NCI-H187 treated with DMSO at 0.1 percent for 48 hours (cell line): Measurements from ENCODE around the gene HOXC12.
A peak's percentile ranks its signal among the peaks of the same experiment; 100 is the strongest.

Source experiments
- DNase-seq: peaks from one replicate; lab custom pipeline; 2025; lab: John Stamatoyannopoulos, UW

HOXC12 gene

DNA sequence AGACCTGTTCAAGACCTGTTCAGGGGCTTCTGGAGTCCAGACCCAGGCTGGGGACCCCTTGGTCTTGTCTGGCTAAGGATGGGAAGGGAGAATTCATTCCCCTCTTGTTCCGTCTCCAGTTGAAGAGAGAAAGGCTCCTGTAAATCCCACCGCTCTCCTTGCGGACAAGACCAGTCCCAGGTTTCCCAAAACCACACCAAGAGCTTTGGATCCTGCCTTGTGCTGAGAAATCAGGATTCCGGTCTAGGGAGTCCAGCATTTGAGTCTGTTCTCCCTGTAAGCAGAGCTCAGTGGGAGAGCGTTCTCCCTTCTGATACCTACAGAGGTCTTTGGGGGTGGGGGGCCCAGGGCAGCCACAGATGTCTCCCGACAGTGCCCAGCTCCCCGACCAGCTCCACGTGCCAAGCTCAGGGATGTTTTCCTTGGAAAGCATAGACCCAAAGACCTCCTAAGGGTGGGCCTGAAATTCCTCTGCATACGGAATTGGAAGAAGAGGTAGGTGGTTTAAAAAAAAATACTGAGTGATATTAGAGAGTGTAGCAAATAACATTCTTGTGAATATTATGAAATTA is 14.2 kb upstream of the HOXC12 start:
- no peak for DNase-seq

DNA sequence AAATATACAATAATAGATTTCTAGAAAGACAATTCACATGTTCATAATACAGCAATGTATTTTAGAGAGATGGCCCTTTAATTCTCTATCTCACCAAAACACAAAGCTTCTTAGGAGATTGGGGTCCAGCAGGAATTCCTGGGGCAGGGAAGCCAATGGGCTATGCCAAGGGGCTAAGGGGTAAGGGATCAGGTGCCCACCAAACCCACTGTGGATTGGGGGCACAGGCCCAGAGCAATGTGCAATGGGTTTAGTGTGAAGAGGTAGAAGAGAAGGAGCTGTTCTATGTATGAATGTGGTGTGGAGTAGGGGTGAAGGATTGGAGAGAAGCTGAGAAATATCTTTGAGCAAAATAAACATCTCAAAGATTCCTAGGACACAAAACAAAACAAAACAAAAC is 13.5 kb upstream of the HOXC12 start:
- DNase-seq: no peak

DNA sequence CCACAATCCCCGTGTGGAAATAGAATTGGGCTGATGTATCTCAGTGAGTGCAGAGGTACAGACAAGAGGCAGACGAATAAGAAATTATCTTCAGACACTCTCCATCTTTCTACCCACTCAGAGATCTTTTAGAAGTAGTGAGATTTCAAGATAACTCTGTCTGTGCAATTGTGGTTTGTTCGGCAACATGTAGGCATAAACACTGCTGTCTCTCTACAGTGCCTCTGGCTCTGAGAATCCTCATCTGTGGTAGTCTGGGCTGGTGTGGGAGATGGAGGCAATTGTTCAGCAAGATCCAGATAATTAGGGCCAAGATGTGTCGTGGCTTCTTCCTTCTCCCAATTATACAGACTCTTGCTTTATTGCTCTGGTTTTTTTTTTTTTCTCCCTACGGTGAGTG is 13.0 kb upstream of the HOXC12 start:
- DNase-seq: no peak

DNA sequence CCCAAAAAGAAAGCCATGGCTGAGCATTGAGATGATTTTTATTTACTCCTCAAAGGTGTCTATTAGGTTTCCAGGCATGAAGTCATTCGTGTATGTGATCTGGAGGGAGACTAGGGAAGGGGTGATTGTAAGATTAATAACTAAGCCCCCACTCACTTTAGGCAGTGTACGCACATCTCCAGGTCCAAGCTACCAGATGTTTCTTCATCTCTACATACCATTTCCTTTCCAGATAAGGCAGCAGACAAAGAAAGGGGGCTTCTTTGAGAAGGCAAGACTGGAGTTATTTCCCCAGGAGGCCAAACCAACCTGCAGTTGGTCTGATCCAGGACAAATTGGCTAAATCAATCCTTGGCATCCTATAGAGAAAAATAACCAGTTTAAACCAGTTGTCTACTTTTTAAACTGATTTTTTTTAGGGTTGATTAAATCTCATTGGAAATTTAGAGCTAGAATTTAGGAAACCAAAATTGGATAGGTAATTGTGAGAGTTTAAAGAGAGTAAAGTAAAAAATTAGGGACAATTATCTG is 12.2 kb upstream of the HOXC12 start:
- DNase-seq: no peak

DNA sequence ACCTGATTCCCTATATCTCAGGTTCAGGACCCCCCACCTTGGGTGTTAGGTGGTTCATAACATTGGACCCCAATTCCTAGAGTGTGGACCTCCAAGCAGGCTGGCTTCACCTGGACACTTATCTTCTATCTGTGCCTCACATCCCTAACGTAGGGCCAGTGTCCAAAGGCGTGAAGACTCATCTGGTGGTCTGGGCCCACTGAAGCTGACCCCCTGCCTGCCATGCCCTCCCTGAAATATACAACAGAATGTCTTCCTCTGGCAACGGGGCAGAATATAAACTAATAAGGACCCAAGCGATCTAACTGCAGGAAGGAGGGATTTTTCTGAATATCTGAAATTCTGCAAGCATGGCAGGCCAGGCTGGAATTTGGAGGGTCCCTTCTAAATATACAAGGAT is 10.5 kb upstream of the HOXC12 start:
- DNase-seq: no peak

DNA sequence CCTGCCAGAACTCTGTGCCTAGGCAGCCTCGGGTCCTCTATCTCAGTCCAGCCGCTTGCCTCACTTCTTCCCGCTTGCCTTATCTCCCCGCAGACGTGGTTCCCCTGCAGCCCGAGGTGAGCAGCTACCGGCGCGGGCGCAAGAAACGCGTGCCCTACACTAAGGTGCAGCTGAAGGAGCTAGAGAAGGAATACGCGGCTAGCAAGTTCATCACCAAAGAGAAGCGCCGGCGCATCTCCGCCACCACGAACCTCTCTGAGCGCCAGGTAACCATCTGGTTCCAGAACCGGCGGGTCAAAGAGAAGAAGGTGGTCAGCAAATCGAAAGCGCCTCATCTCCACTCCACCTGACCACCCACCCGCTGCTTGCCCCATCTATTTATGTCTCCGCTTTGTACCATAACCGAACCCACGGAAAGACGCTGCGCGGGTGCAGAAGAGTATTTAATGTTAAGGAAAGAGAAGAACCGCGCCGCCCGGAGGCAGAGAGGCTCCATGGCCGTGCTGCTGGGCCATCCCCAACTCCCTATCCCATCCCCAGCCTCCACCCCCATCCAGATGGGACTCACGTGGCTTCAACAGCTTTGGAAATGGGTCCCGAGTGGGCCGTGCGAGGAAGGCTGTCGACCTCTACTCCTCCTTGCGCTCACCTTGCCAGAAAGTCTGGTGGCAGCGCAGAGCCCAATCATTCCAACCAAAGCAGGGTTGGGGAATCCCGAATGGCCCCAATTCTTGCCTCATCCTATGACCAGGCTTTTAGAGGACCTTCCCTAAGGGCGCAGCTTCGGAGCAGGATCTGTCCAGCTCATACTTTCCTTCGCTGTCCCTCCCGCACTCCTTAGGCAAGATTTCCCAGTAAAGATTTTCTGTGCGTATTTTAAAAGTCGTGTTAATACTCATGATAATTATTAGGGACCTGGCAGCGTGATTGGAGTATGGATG is 9.5 kb upstream of the HOXC12 start:
- DNase-seq: no peak

DNA sequence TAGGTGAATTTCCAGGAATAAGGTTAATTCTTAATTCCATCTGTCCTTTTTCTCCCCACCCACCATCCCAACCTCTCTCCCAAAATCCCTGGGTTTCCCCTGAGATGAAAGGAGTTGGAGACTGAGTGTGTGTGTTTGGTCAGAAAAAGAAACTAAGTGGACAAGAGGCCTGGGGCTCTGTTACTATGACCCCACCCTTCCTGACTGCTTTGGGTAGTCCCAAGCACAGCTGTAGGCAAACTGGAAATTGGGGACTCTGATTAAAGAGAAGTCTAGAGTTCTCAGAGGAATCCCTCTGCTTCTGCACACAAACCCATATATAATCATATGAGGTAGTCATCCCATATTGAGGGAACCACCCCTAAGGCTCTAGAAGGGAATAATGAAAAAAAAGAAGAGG is 7.0 kb upstream of the HOXC12 start:
- no peak for DNase-seq

DNA sequence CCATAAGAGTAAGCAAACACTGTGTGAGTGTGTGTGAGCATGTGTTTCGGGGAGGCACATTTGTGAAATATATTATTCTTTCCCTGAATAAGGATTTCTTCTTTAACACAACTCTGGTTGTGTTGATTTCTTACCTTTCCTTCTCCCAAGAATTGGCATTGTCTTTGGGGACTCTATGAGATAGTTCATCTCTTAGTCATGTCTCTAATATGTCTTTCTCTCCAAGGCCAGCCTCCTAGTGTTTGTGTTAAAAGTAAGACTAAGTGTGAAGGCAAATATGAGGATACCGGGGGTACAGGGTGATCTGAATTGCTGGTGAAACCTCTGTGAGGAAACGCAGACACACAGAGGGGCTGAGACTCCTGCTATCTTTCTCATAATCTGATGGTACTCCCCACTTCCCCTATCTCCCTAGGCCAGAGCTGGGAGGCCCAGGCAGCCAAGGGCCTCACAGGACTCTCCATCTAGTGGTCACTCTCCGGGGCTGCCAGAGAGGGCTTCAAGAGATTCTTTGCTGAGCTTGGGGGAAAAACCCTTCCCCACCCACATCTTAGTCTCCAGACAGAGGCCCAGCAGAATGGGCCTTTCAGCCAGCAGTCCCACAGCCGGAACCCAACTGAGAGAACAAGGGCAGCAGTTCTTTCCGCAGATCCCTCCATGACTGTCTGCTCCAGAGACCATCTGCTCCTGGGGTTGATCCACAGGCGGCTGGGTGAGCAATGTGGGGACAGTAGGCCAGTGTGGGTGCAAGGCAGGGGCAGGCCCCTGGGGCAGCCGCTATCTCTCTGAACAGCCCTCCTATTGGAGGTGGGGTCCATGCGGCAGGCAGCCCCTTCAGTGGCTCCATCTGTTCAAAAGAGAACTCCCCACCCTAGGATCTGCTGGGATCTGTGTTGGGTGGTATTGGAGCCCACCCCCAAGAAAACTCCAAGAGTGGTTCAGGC is 5.8 kb upstream of the HOXC12 start:
- no peak for DNase-seq

DNA sequence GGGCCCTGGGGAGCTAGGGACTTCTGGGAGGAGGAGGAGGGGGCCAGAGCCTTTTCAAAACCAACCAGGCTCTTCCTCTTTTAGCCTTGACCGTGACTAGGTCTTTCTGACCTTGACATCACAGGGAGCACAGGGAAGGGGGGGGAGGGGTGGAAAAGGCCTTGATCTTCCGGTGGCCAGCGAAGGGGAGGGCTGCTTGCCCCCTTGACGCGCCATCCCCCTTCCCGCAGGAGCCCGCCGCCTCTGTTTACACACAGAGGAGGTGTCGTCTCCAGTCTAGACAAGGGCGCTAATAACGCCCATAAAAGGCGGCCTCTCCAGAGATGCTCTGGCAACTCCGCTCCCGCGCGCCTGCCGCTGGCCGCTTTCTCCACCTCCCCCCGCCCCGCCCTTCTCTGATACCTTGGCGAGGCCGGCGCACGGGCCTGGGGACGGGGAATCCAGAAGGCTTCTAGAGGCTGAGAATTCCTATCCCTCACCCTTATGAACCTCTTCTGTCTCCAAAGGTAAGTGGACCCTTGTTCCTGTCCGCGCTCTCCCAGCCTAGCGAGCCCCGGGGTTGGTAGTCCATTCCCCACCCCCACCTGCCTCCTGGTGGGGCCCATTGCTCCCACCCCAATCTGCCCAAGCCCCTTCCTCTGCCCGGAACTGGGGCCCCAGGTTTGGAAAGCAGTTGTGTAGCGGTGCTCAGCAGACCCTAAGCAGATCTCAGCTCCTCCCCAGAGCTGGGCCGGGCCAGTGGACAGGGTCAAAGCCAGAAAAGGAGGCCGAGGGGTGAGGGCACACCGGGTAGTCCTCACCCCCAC is 4.9 kb upstream of the HOXC12 start:
- DNase-seq: peak; percentile 23

DNA sequence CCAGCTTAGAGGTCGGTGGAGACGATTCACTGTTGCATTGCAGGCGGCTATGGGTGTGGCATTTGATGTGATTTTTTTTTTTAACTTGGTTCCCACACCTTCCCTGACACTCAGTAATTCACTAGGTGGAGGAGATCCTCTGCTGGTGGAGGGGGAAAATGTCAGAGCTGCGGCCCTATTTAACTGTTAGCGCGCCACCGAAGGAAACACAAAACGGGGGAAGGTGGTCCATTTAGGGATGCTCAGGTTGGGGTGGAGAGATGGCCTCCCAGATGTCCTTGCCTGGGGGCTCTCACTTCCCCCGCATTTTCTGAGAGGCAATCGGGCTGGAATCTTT is 4.3 kb upstream of the HOXC12 start:
- DNase-seq: no peak

DNA sequence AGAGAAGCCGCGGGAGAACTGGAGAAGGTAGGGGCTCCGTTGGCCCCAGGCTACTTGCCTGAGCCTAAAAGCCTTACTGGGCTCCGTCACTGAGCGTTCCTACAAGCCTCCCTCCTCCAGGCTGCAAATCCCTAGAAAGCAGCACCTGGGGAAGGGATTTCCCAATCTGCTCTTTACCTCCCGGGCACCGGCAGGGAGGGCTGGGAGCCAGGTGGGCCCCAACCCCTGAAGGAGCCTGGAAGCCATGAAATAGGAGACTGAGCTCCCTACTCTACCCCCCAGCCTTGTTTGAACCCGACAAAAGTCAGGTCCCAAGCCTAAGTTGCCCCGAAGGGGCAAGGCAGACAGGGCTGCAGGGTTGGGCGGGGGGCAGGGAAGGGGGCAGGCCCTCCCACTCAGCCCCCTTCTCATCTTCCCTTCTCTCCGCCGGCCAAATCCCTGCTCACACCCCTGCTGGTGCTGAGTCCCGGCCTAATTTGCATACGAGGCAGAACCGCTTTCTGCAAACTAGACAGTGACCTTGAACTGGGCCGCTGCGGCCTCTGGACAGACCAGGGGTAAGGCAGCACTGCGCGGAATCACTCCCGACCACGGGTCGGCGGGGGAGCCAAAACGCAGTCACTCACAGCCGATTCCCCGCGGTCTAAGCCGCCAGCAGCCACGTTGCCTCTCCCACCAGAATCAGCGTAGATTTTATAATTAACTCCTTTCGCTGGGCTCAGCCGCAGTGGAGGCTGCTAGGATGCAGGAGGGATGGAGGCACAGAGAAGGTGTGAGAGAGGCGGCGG is 3.7 kb upstream of the HOXC12 start:
- no peak for DNase-seq

DNA sequence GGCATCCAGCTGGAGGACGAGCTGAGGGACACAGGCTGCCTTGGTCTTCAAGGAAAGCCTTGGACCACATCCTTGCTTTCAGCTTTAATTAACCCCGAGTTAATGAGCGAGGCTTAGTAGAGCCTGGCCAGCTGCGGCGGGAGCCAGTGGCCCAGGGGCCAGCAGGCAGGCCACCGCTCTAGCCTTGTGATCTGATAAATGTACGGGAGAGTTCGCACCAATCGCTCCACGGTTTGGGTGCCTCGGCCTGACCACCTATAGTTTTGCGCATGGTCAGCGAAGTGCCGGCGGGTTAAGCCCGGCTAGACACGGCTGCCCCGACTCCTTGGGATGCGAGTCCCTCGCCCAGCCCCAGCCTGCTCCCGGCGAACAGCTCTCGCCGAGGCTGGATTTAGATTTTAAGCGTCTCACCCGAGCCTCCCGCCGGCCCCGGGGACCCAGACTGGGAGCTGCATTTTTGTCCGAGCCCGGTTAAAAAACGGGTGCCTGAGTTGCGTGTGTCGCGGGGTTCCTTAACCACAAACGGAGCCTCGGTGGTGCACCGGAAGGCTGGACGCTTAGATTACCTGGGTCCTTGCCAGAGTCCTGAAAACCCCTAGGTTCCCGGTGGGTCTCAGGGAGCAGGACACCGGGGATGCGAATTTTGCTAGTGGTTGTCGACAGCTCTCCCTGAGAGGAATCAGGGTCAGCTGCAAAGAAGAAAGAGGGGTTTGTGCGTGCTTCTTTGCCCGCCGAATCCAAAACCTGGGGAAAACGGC is 2.9 kb upstream of the HOXC12 start:
- DNase-seq: no peak

DNA sequence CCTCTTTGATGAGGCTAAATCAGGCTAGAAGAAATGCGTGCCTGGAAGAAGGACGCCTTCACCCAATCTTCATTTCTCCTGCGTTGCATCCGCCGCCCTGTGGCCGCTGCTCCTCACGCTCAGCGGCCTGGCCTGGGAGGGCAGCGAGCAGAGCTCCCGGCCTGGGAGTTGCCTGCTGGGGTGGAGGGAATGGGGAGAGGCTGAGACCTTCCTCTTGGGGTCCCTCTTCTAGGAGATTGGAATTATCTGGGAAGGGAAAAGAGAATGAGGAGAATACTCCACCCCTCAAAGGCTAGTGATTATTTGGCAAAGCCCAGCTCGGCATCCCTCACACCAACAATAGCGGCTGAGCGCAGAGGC is 2.4 kb upstream of the HOXC12 start:
- DNase-seq: no peak

DNA sequence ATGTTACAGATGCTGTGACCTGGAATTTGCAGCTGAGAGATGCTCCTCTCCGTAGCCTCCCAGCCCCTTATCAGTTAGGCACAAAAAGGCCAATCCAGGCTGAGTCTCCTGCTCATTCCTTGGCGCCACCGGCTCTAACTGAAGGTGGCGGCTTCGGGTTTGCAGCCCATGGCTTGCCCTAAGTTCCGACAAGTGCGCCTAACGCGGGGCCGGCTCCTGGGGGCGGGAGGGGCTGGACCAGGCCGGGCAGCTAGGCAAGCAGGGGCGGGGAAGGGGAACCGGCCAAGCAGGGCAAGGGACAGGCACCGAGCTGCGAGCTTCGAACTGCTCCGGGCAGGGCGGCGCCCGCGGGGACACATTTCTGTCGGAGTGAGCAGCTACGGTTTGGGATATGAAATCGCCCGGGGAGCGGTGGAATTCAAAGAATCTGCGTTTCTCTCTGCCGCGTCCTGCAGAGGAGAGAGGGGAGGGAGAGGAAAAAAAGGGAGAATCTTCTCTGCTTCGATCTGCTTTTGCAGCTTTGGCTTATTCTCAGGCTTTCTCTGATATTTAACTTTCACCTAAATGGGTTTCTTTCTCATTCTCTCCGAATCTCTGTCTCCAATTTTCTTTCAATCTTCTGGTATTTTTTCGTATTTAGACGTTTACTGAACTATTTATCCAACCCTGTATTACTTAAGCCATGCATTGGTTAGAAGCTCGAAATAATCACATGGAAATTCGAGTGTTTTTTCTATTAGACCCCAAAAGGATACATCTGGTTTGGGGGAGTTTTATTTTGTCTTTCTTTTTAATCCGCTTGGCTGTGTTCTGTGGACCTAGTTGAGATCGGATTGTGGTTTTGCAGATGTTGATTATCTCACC is 1.6 kb upstream of the HOXC12 start:
- no peak for DNase-seq

DNA sequence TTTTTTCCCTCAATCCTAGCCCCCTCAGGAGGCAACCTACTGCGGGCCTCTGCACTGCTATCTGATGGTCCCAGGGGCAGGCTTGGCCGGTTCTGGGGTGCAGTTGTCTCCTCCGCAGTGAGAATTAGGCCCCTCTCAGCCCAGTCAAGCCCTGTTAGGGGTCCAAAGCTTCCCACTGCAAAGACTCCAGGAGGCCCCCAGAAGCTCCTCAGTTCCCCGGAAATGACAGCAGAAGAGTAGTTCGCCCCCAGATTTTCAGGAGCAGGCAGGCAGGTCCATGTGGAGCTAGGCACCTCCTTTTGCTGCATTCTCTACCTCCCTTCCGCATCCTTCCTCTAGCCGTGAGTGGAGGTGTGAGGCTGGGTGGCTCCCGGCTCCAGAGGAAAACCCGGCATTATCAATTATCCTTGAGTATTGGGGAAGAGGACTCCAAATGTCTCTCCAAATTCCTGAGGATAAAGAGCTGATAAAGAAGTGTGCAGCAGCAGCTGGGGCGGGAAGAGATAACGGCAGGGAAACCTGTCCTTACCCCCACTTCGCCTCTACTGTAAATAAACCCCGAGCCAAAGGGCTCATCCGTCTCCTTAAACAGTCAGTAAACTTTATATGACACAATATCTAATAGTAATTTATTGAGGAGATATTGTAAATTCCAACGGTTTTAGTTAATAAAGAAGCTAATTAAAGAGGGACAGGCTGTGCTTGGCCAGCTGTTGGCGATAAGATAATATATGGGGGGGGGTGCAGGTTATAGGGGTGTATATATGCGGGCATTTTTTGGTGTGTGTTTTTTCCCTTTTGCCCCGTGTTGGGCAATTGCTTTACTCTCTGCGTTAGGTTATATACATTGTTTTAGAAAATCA is 641 bp upstream of the HOXC12 start:
- DNase-seq: no peak

DNA sequence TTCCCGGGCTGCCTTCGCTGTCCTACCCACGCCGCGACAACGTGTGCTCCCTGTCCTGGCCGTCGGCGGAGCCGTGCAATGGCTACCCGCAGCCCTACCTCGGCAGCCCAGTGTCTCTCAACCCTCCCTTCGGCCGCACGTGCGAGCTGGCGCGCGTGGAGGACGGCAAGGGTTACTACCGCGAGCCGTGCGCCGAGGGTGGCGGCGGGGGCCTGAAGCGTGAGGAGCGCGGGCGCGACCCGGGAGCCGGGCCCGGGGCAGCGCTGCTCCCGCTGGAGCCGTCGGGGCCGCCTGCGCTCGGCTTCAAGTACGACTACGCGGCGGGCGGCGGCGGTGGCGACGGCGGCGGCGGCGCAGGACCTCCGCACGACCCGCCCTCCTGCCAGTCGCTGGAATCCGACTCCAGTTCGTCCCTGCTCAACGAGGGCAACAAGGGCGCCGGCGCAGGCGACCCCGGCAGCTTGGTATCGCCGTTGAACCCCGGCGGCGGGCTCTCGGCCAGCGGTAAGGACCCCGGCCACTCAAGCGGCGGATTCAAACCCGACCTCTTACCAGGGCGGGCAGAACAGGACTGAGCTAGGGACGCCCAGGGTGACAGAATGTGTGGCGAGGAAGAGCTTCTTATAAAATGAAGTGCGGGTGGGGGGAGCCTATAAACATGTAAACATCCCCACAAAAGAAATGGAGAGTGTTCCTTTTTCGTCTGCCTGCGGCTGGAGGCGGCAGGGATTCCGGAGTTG is 503 bp downstream of the HOXC12 start:
- no peak for DNase-seq

DNA sequence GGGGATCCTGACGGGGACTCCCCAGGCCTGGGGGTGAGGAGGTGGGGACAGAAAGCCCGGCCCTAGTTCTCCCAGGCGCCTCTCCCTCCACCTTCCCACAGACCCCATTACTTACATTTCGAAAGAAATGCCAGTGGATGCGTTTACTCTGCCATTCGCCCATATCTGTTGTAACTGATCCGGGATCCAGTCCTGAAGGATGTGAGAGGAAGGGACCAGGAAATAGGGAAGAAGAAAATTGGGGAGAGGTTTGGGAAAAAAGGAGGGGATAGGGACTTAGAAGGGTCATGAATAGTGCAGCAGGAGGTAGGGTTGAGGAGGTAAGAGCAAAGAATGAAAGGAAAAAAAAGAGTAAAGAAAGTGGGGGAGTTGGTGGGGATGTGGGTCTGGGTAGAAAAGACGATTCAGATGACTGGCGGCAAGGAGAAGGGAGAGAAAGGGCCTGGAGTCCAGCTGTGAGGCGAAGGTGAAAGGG is 1.1 kb downstream of the HOXC12 start:
- DNase-seq: no peak
